Bladder microvascular endothelial cell (primary cell): ENCODE data around the gene GRM4. TPM values are rescaled to one million over a fixed set of nuclear protein-coding genes. Genes with fewer than 3 reads are reported as not detected.

Experiments used
- total RNA-seq: library from RNA; depleted of rRNA; stranded (reverse); fragments of >200 nt; gene quantifications from 2 replicates; pipeline ENCODE4 v1.2.3, GENCODE V29; 2014

Gene GRM4
- total RNA-seq, result under 0.01 TPM in 1 of 2 replicates, not detected in the other

GRCh38 chr6:34146021-34146782 is at the start of gene GRM4:
GRM4 (minus strand) TSS chr6:34146087; CDS start chr6:34133496, 12,591 bp downstream.

Other genes with a start within 250 kb of the GRM4 start
- 57.2 and 82.7 TPM in 2 replicates for gene HMGA1, start 90.8 kb upstream of the GRM4 start, total RNA-seq
- 13.7 and 18.5 TPM in 2 replicates for gene SMIM29, start 102.9 kb upstream of the GRM4 start, total RNA-seq
- gene NUDT3, start 246.6 kb upstream of the GRM4 start, total RNA-seq, result 14.7 and 22.0 TPM in 2 replicates